ENCODE results near the gene IL31RA. TPM values are rescaled to one million over a fixed set of nuclear protein-coding genes. Genes with fewer than 3 reads are reported as not detected.

Gene IL31RA
- total and polyA plus RNA-seq, 10 of the 15 experiments (the other 5 are each of a cell fraction or from before 2014, with no cell fraction given): 0.03 to 0.31 (median 0.11) TPM; not detected in 2

DNA sequence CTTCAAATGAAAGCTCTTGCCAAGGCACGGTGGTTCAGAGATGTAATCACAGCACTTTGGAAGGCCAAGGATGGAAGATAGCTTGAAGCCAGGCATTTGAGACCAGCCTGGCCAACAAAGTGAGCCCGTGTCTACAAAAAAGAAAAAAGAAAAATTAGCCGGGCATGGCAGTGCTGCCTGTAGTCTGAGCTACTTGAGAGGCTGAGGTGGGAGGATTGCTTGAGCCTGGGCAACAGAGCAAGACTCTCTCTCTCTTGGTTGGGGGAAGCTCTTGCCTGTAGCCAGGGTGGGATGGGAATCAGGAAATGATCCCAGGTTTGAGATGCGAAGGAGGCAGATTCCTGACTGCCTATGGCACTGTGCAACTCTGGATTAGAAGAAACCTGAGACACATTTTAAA is 81.5 kb downstream of the IL31RA start:
- Histone ChIP-seq H3K79me2 (ENCODE audit: control insufficient read depth, insufficient read depth, low read length) (no peaks in the 10 kb centered on the region), H3K4me1 (ENCODE audit: control insufficient read depth, insufficient read depth, low read length) (no peaks in the 10 kb centered on the region), H2AFZ (ENCODE audit: control insufficient read depth, low read depth, low read length) (no peak overlapping the region), H3K4me2 (ENCODE audit: control insufficient read depth, insufficient read depth) (no peak overlapping the region), H3K27ac (ENCODE audit: control insufficient read depth, insufficient read depth) (no peak overlapping the region), H3K4me3 (no peak overlapping the region), H4K20me1 (ENCODE audit: control insufficient read depth, insufficient read depth) (no peaks in the 10 kb centered on the region), H3K27me3 (replicated peaks in 1 of 2; ENCODE audit: control insufficient read depth in 2 of 2, insufficient read depth in 2 of 2, low read length in 1 of 2) (no peaks in the 10 kb centered on the region), H3K9me3 (replicated peaks; ENCODE audit: control insufficient read depth, insufficient read depth, low read length) (no peaks in the 10 kb centered on the region), H3K36me3 (ENCODE audit: control insufficient read depth in 2 of 2, insufficient read depth in 2 of 2, low read length in 1 of 2) (no peaks in the 10 kb centered on the region), H3K9ac (ENCODE audit: control insufficient read depth, insufficient read depth, low read length) (no peak overlapping the region)
- WGBS (ENCODE audit: insufficient coverage, insufficient replicate concordance, low lambda C conversion rate, missing lambda C conversion rate): 78% methylated on average over 4 of the region's 4 CpGs
- BruUV-seq (replicated peaks): no TSS peak
- no peak for DNase-seq (ENCODE audit: low read depth, low spot score)
- no peak for FAIRE-seq
- SMC1A ChIA-PET (ENCODE audit: uncharacterized antibody, unreplicated experiment): interaction anchor here (0.6 to 1.4 kb wide), 7 partner anchors 13 to 303 kb away, joined by 3 to 5 read pairs (median 4); no protein-coding TSS in a partner anchor
- intact Hi-C loops (cut with micrococcal nuclease; ENCODE audit: unreplicated experiment) (no loop called here), in situ Hi-C loops (cut with MboI) (loop anchor here (5.0 to 10.0 kb wide), 2 partner anchors 260 to 902 kb away; no protein-coding TSS in a partner anchor)
- POLR2A ChIA-PET: interaction anchor here (1.1 kb wide), 1 partner anchor 268 kb away, joined by 3 read pairs; no protein-coding TSS in a partner anchor
- ATAC-seq: no peak
- CTCF ChIA-PET: interaction anchor here (1.0 to 1.3 kb wide), 3 partner anchors 14 to 338 kb away, joined by 3 to 8 read pairs (median 3); no protein-coding TSS in a partner anchor
- RAD21 ChIA-PET (ENCODE audit: unreplicated experiment): interaction anchor here (1.1 to 2.1 kb wide), 2 partner anchors 17 to 268 kb away, joined by 3 to 7 read pairs; no protein-coding TSS in a partner anchor
- TF ChIP-seq EGR1 (IDR thresholded peaks at IDR 0.05; ENCODE audit: borderline replicate concordance in 1 of 2, low read depth in 2 of 2, low read length in 2 of 2) (no peak), STAT1 (conservative IDR thresholded peaks at IDR 0.05) (no peak), POU2F2 (IDR thresholded peaks at IDR 0.05; ENCODE audit: borderline replicate concordance, low read depth, low read length) (no peak), ESRRA (IDR thresholded peaks at IDR 0.05; ENCODE audit: low read length) (no peak), IKZF1 (conservative IDR thresholded peaks at IDR 0.05) (no peak), ETV6 (conservative IDR thresholded peaks at IDR 0.05 in 1 of 2, IDR thresholded peaks at IDR 0.05 in 1 of 2; ENCODE audit: borderline replicate concordance in 1 of 2, low read depth in 1 of 2) (no peak), GABPA (IDR thresholded peaks at IDR 0.05; ENCODE audit: low read depth) (no peak)
- TF ChIP-seq, protein P1, sequence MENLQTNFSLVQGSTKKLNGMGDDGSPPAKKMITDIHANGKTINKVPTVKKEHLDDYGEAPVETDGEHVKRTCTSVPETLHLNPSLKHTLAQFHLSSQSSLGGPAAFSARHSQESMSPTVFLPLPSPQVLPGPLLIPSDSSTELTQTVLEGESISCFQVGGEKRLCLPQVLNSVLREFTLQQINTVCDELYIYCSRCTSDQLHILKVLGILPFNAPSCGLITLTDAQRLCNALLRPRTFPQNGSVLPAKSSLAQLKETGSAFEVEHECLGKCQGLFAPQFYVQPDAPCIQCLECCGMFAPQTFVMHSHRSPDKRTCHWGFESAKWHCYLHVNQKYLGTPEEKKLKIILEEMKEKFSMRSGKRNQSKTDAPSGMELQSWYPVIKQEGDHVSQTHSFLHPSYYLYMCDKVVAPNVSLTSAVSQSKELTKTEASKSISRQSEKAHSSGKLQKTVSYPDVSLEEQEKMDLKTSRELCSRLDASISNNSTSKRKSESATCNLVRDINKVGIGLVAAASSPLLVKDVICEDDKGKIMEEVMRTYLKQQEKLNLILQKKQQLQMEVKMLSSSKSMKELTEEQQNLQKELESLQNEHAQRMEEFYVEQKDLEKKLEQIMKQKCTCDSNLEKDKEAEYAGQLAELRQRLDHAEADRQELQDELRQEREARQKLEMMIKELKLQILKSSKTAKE (IDR thresholded peaks at IDR 0.05; ENCODE audit: low read depth, poor library complexity, severe bottlenecking): no peak
- TF ChIP-seq, protein P2, sequence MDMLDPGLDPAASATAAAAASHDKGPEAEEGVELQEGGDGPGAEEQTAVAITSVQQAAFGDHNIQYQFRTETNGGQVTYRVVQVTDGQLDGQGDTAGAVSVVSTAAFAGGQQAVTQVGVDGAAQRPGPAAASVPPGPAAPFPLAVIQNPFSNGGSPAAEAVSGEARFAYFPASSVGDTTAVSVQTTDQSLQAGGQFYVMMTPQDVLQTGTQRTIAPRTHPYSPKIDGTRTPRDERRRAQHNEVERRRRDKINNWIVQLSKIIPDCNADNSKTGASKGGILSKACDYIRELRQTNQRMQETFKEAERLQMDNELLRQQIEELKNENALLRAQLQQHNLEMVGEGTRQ (IDR thresholded peaks at IDR 0.05; ENCODE audit: borderline replicate concordance, low read depth, low read length): no peak
- TF ChIP-seq, protein P3, sequence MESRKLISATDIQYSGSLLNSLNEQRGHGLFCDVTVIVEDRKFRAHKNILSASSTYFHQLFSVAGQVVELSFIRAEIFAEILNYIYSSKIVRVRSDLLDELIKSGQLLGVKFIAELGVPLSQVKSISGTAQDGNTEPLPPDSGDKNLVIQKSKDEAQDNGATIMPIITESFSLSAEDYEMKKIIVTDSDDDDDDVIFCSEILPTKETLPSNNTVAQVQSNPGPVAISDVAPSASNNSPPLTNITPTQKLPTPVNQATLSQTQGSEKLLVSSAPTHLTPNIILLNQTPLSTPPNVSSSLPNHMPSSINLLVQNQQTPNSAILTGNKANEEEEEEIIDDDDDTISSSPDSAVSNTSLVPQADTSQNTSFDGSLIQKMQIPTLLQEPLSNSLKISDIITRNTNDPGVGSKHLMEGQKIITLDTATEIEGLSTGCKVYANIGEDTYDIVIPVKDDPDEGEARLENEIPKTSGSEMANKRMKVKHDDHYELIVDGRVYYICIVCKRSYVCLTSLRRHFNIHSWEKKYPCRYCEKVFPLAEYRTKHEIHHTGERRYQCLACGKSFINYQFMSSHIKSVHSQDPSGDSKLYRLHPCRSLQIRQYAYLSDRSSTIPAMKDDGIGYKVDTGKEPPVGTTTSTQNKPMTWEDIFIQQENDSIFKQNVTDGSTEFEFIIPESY (IDR thresholded peaks at IDR 0.05): no peak
- TF ChIP-seq, protein P4, sequence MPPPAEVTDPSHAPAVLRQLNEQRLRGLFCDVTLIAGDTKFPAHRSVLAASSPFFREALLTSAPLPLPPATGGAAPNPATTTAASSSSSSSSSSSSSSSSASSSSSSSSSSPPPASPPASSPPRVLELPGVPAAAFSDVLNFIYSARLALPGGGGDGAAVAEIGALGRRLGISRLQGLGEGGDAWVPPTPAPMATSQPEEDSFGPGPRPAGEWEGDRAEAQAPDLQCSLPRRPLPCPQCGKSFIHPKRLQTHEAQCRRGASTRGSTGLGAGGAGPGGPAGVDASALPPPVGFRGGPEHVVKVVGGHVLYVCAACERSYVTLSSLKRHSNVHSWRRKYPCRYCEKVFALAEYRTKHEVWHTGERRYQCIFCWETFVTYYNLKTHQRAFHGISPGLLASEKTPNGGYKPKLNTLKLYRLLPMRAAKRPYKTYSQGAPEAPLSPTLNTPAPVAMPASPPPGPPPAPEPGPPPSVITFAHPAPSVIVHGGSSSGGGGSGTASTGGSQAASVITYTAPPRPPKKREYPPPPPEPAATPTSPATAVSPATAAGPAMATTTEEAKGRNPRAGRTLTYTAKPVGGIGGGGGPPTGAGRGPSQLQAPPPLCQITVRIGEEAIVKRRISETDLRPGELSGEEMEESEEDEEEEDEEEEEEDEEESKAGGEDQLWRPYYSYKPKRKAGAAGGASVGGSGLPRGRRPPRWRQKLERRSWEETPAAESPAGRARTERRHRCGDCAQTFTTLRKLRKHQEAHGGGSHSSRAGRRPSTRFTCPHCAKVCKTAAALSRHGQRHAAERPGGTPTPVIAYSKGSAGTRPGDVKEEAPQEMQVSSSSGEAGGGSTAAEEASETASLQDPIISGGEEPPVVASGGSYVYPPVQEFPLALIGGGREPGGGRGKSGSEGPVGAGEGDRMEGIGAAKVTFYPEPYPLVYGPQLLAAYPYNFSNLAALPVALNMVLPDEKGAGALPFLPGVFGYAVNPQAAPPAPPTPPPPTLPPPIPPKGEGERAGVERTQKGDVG (CRISPR knock-in tag; IDR thresholded peaks at IDR 0.05): no peak
- TF ChIP-seq, protein P5, sequence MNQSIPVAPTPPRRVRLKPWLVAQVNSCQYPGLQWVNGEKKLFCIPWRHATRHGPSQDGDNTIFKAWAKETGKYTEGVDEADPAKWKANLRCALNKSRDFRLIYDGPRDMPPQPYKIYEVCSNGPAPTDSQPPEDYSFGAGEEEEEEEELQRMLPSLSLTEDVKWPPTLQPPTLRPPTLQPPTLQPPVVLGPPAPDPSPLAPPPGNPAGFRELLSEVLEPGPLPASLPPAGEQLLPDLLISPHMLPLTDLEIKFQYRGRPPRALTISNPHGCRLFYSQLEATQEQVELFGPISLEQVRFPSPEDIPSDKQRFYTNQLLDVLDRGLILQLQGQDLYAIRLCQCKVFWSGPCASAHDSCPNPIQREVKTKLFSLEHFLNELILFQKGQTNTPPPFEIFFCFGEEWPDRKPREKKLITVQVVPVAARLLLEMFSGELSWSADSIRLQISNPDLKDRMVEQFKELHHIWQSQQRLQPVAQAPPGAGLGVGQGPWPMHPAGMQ (IDR thresholded peaks at IDR 0.05; ENCODE audit: borderline replicate concordance): no peak

Measured in GM12878 (cell line).